Activated T-helper 9 cell treated with anti-CD3 and anti-CD28 coated beads, Interleukin-2, amount 50 U/mL, for 16 hours (primary cell): ENCODE measurements around the gene LSM14B.
"Not testable (repeated sequence)": the region's sequence is repeated elsewhere in the genome, so short reads cannot be mapped to it uniquely, and the experiment has no call there.

ENCODE experiments used
- DNase-seq: peaks from one replicate; pipeline ENCODE4 v3.0.0-alpha.2; 2020; ENCODE audit warnings: low read depth

Gene LSM14B

GRCh38 chr20:62147528-62147927, 25.3 kb downstream of the LSM14B start:
- DNase-seq = no peak

- DNase-seq = not testable (repeated sequence)
These were observed 26.1 kb downstream of the LSM14B start for GRCh38 chr20:62148383-62148782.

- no peak for DNase-seq
These were observed 26.6 kb downstream of the LSM14B start for GRCh38 chr20:62148908-62149314.

- no peak for DNase-seq
These were observed 27.4 kb downstream of the LSM14B start for GRCh38 chr20:62149532-62150309.

GRCh38 chr20:62150310-62150575, 28.0 kb downstream of the LSM14B start:
- no peak for DNase-seq

GRCh38 chr20:62151225-62151624, 28.9 kb downstream of the LSM14B start:
- DNase-seq = no peak

- no peak for DNase-seq
These were observed 29.6 kb downstream of the LSM14B start for GRCh38 chr20:62151835-62152364.

- DNase-seq = no peak
These were observed 33.4 kb downstream of the LSM14B start for GRCh38 chr20:62155428-62156253.

- DNase-seq = no peak
These were observed 33.9 kb downstream of the LSM14B start for GRCh38 chr20:62156254-62156556.

GRCh38 chr20:62156592-62157386, 34.5 kb downstream of the LSM14B start:
- DNase-seq = peak; percentile 59

- DNase-seq = no peak
These were observed 35.3 kb downstream of the LSM14B start for GRCh38 chr20:62157387-62158087.

- no peak for DNase-seq
These were observed 35.8 kb downstream of the LSM14B start for GRCh38 chr20:62158088-62158400.

GRCh38 chr20:62158541-62158940, 36.3 kb downstream of the LSM14B start:
- no peak for DNase-seq

- DNase-seq = no peak
These were observed 36.8 kb downstream of the LSM14B start for GRCh38 chr20:62159052-62159451.

GRCh38 chr20:62159839-62160238, 37.6 kb downstream of the LSM14B start:
- peak; percentile 59 for DNase-seq

GRCh38 chr20:62160253-62160652, 38.0 kb downstream of the LSM14B start:
- DNase-seq = no peak

- no peak for DNase-seq
These were observed 38.6 kb downstream of the LSM14B start for GRCh38 chr20:62160876-62161275.

- DNase-seq = no peak
These were observed 39.1 kb downstream of the LSM14B start for GRCh38 chr20:62161347-62161746.

- no peak for DNase-seq
These were observed 40.6 kb downstream of the LSM14B start for GRCh38 chr20:62162765-62163484.

- DNase-seq = no peak
These were observed 41.2 kb downstream of the LSM14B start for GRCh38 chr20:62163485-62163865.

GRCh38 chr20:62163986-62164762, 41.9 kb downstream of the LSM14B start:
- no peak for DNase-seq
